Glomerular visceral epithelial cell (primary cell): ENCODE measurements around the gene CHN2.

Source experiments
- DNase-seq: peaks from one replicate; pipeline ENCODE4 v3.0.0-alpha.2; 2016; ENCODE audit errors: extremely low spot score

CHN2 gene

DNA sequence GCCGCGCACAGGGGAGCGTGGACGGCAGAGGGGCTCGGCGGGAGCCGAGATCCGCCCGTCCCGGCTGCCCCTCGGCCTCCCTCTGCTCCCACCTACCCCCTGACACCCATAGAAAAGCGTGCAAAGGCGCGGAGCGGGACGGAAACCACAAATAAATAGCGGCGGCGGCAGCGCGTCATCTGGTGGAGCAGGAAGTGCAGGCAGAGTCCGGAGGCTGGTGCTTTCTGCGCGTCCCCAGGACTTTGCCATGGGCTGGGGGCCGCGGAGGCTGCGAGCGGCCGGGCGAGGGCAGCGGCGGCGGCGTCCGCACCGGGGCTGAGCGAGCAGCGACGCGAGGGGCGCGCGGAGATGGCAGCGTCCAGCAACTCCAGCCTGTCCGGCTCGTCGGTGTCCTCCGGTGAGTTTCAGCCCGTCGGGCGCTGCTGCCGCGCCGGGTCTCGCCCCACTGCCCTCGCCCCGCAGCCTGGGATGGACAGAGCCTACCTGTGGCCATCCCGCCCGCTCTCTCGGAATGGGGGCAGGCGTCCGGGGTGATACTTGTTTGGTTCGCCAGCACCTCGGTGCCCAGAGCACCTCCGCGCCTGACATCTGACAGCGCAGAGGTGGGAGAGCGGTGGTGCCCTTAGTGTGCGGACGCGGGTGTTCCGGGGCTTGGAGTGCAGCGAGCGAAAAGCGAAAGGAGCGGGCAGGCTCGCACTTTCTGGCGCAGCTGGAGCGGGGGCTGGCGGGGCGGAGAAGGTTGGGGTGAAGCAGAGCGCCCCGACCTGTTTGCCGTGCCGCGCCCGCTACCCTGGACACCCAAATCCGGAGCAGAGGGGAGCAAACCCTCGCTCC is at the start of gene CHN2:
CHN2 (plus strand) TSS at position 182 of the 834 bp plus-strand sequence.
- no peak for DNase-seq

DNA sequence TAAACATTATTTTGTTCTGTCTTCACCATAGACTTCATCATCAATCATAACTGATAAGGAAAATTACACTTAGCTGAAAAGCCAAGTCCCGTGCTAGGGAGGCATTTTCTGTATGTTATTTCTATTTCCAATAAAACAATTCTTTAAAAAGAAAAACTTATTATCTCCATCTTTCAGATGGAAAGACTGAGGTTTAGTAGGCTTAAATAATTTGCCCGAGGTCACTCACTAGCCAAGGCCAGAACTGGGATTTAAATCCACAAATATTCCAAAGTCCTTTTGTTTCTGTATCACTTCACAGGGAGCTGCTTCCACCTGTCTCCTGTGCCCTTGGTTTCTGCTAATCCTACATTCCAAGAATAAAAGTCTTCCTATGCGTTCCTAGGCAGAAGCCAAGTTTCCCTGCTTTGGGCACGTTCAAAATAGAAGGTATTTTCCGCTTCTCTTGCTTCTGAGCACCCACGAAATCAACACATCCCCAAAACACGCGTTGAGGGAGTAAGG is 49.0 kb upstream of the CHN2 start:
- DNase-seq: no peak

DNA sequence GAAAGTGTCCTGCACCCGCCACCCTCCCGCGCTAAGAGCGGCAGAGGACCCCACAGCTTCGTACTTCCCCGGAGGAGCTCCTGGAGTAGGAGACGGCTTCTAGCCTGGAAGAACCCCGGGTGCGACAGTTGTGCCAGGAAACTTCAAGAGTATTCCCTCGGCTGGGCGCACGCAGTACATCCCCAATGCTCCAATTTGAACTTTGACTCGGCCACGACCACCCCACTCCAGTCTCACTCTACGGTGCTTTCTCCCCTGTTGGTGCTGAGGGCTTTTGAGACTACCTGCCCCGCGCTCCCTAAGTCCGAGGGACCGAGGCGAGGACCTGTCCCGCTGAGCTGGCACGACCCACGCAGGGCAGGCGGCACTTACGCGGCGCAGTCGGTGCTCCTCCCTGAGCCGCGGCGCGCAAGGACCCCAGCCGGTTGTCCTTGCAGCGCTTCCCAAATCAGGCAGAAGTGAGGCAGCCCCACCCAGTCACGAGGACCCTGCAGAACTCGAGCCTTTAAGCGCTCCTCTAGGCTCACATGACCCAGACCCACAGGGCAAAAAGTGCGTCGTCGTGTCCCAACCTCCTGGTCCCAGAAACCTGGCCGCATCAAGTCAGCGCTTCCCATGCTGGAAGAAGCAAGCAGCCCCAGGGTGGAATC is 48.4 kb upstream of the CHN2 start, which contains the start of gene CPVL:
CPVL (minus strand) TSS at position 481 of the 650 bp plus-strand sequence. CDS start 25,476 bp downstream, outside the sequence.
- no peak for DNase-seq

DNA sequence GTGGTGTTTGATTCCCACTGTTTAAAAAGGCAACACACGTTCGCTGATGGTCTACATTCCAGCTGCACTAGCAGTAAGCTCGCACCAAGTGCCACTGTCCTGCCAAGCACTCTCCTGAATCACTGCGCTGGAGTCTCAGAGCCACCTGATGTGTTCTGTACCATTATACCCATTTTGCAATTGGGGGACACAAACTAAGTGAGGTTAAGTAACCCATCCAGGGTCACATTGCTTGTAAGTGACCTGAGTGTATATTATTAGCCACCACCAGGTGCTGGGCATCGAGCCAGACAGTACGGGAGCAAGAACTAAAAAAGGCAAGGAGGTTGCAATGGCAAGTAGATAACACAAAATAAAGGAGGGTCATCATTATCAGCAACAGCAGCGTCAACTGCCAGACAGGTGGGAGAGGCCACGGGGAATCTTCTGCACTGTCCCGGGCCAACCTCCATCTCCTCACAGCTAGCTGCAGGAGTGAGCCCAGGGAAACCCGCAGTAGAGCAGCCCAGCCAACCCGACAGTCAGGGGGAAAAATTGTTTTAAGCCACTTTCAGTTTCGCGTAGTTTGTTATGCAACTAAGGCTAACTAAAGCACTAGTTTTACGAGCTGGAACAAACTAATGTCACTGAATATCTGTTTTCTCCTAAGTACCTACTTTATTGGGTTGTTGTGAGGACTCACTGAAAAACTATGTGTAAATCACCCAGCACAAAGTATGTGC is 47.5 kb upstream of the CHN2 start:
- DNase-seq: no peak

DNA sequence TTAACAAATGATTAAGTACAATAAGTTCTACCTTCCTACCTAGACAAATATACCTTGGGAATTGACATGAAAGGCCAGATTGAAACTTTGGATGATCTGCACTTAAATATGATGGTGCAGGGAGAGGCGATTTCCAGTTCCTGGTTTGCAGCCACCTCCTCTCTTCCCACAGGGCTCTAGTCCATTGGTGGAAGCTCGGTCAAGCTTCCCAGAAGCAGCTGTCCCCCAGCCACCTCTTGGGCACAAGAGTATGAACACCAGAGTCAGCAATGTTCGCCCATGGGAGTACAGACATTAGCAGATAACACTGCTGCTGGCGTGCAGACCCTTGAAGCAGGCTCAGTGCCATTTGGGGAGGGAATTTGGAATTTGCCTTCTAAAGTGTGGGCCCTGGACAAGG is 46.8 kb upstream of the CHN2 start:
- DNase-seq: no peak

DNA sequence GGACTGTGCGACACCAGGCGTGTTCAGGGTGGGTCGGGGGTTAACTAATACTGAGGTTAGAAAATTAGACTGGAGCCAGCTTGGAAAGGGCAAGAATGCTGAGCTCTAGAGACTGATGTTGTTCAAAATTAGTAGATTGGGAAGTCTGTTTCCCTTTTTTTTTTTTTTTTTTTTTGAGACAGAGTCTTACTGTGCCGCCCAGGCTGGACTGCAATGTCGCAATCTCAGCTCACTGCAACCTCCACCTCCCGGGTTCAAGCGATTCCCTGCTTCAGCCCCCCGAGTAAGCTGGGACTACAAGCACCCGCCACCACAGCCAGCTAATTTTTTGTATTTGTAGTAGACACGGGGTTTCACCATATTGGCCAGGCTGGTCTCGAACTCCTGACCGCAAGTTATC is 45.5 kb upstream of the CHN2 start:
- DNase-seq: no peak

DNA sequence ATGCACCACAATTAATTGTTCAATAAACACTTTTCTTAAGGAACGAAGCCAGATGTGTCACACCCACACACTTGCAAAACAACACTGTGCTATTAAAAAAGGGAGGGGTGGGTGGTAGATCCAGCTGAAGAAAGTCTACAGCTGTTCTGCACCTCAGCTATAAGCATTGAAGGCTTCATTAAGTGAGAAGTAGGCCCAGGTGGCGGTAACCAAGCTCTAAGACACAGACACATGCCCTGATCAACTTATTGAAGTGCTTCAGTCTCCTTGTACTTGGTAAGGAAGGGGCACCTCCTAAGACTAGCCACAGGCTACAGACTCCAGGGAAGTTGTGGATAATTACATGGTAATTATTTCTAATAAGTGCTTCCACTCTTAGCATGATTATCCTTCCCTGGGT is 43.7 kb upstream of the CHN2 start:
- DNase-seq: no peak

DNA sequence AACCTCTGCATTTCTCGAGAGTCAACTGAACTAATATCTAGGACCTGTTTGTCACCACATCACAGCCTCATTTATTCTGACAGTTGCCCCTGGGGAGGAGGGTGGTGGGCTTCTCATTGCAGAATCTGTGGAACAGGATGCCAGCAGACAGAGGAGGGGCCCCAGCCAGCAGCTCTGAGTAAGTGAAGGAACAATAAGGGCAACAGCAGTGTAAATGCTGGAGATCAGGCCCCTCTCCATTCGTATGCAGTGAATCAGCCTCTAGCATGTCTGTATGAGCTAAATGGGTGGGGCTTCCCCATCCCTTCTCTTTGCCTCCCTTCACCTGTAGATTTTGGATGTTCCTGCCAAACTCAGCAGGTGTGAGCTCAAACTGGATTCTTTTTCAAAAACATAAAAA is 40.5 kb upstream of the CHN2 start:
- DNase-seq: no peak

DNA sequence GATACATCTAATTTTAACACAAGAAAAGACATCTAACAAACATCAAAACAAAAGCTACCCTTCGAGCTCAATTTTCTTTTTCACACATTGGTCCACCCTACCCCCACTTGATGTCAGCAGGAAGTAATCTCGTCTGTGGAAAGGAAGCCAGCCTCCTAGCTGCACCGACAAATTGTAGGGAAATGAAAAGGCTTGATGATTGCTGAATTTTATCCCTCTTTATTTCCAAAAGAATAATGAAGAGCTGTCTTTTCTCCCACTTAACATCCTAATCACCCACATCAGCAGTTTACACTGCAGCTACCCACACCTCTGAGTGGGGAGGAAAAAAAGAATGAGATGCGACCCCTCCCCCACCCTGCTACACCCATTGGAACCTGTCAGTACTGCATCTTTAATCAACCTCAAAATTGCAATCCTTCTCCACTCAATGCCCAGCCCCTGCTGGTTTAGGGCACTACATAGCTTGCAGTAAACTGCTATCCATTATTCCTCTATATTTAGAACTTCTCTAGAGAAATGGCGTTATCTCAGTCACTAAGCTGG is 37.6 kb upstream of the CHN2 start:
- DNase-seq: no peak

DNA sequence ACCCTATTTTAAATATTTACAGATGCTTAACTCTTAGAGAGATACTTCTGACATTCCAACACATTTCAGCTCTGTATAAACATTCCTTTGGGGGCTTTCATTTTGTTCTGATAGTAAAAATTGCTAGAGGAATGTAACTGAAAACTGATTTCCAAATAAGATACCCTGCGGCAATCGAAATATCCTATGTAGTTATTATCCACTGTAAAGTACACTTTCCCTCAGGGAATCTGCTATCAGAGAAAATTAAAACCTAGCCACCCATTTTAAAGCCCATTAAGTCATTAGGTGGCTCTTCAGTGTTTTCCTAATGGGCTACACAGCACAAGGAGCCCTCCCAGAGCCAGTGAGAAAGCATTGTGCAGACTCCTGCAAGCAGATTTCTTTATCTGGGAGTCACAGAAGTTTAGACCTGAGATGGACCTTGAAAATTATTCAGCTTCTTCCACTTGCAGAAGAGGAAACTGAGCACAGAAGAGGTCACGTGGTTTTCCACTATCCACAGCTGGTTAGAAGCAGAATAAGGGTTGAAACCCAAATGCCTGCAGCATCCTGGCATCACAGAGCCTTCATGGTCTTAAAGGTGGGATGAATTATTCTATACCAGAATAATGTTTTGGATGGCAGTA is 35.7 kb upstream of the CHN2 start:
- DNase-seq: no peak

DNA sequence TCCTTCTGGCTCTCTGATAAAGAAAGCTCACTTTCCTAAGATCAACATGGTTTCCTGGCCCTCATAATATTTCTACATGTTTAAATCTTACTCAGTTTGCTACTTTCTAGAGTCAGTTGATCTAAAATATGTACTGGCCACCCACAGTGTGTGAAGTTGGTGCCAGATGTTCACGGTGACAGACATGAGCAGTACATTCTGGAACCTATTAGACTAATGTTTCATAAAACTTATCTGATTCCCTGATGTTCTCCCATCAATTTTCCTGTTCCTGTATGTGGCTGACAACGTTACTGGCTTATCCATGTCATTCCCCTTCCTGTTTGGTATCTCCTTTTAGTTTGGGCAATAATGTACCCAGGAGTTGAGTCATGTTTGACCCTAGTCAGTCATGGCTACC is 34.5 kb upstream of the CHN2 start:
- no peak for DNase-seq

DNA sequence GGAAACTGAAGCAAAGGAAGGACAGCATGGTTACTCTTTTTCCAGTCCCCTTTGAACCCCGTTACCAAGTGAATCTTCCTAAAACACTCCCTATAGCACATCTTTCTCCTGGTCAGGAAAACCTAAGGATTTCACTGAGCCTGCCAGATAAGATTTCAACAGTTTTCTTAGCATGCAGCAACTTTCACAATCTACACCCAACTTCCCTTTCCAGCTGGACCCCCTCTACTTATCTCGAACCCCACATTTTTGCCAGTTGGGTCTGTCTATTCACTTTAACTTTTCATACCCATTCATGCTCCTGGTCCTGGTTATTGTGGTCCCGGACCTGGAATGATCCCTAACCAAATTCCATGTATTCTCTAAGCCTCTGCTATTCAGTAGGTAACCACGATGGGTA is 33.3 kb upstream of the CHN2 start:
- DNase-seq: no peak

DNA sequence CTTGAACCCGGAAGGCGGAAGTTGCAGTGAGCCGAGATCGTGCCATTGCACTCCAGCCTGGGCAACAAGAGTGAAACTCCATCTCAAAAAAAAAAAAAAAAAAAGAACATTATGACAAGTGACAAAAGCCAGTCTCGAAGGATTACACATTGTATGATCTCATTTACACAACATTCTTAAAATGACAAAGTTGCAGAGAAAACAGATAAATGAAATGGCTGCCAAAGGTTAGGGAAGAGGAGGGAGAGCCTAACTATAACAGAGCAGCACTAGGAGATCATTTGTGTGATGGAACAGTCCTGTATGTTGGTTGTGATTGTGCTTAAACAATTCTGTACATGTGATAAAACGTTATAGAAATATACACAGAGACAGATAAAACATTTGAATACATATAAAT is 32.0 kb upstream of the CHN2 start:
- DNase-seq: no peak

DNA sequence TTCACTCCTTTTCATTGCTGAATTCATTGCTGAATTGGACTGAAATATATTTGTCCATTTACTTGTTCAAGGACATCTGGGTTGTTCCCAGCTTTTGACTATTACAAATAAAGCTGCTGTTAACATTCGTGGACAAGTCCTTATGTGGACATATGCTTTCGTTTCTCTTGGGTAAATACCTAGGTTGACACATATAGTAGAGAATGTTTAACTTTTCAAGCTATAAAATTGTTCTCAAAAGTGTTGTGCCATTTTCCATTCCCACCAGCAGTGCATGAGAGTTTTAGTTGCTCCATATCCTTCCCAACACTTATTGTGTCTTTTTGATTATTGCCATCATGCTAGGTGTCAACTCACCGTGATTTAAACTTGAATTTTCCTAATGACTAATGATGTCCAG is 30.7 kb upstream of the CHN2 start:
- no peak for DNase-seq

DNA sequence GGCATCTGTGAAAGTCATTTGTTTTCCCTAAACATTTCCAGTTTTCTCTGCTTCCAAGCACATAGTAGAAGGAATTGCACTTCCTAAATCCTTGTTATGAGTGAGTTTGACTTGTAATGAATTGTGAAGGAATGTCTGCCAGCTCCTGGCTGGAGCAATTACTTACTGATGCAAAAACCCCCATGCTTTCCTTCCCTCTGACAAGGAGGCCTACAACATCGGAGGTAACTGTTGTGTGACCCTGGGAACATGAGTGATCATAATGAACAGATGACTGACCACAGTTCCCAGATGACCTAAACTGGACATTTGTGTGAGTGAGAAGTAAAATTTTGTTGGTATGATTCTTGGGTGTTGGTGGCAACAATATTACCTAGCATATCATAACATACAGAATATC is 26.9 kb upstream of the CHN2 start:
- DNase-seq: no peak

DNA sequence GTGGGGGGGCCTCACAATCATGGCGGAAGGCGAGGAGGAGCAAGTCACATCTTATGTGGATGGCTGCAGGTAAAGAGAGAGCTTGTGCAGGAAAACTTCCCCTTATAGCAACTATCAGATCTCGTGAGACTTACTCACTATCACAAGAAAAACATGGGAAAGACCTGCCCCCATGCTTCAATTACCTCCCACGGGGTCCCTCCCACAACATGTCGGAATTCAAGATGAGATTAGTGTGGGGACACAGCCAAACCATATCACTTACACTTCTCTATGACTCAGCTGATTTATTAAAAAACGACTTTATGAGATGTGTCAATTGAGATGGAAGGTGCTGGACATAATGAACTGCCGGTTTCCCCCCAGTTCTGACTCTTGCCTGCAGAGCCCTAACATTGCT is 23.8 kb upstream of the CHN2 start:
- DNase-seq: no peak

DNA sequence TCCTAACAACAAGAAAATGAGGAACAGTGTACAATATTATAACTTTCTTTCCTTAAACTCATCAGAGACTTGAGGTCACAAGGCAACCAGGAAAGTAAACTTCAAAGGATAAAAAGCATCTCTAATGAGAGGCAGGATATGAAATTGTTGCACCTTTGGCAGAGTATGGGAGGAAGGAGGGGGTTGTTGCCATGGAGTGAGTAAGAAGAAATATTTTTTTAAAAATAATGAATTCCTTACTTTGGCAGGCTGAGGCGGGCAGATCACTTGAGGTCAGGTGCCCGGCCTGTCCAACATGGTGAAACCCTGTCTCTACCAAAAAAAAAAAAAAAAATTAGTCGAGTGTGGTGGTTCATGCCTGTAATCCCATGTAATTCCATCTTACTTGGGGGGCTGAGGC is 21.1 kb upstream of the CHN2 start:
- no peak for DNase-seq

DNA sequence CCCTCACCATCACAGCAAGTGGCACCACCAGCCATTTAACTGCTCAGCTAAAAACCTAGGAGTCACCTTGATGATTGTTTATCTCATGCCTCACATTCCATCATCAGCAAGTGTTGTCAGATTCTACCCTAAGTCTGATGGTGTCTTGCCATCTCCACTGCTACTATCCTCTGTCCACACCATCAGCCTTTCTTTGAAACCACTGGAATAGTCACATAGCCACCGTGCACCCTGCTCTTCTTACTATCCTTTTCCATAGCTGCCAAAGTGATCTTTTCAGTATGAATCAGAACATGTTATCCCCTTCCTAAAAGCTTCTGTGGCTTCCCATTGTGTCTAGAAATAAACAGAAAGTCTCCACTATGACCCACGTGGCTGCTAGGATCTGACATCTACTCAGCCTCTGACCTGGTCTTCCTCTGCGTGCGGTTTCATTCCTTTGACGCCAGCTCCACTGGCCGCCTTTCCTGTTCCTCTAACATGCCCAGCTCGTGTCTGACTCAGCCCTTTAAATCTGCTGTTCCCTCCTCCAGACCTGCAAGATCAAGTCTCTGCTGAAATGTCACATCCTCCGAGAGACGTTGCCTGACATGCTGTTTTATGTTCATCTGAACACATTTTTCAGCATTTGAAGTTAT is 16.5 kb upstream of the CHN2 start:
- no peak for DNase-seq

DNA sequence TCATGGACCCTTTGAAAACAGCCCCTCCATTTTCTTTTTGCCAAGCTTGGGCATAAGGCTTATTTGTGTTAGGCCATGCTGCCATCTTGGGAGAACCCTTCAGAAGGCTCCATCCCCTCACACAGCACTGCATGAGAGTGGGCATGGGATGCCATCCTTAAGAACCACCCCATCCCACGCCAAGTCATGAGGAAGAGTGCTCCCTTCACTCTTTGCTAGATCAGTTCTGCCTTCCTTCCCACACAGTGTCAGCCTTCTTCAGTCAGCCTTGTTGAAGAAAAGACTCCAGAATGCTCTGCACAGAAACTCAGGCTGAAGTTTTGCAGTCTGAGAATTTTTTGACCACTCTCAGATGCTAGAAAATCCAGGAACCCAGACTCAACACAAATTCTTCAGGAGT is 15.5 kb upstream of the CHN2 start:
- no peak for DNase-seq

DNA sequence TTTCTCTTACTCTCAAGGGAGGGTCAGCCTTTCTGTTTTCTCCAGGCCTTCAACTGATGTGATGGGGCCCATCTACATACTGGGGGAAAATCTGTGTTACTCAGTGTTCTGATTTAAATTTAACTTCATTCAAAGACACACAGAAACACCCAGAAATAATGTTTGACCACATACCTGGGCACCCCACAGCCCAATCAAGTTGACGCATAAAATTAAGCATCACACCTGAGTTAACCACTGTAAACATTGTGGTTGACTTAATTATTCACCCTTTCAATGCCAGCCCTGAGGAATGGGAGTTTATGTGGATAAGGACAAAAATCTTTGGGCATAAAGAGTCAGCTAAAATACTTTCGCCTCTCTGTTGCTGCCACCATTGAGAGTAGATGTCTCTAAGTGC is 10.0 kb upstream of the CHN2 start:
- no peak for DNase-seq

DNA sequence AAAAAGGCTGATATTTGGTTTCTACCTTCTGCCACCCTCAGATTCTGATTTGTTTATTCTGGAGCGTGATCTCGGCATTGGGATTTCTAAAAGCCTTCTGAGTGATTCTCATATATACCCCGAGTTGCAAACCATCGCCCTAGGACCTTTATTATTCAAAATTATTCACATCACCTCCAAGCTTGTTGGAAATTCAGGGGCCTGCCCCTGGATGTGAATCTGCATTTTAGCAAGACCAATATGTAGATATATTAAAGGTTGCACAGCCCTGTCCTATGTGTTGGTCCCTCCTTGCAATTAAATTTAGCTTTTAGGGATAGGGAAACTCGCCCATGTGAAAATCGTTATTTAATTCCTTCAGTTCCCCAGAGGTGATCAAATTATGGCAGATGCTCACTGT is 9.0 kb upstream of the CHN2 start:
- no peak for DNase-seq
